K562 (cell line): ENCODE data around the gene ADAMTS14. TPM values are rescaled to one million over a fixed set of nuclear protein-coding genes. Genes with fewer than 3 reads are reported as not detected.

Source experiments
- ATAC-seq: fragments of 200-7000 bp; cut with Tn5 transposase; 3 replicates; pipeline ENCODE4 v1.9.1; 2020; ENCODE audit warnings: moderate library complexity
- BruUV-seq: library from RNA; stranded (reverse); fragments of 400-500 nt; replicated peaks from 2 replicates; lab custom pipeline; 2021; lab: Mats Ljungman, UMichigan
- CTCF ChIA-PET: fragments of 300-600 bp; formaldehyde crosslinking; extraction: SDS; loops from one replicate; lab custom pipeline; 2021; ENCODE audit warnings: low intra/inter-chr PET ratio; lab: Yijun Ruan, JAX
- POLR2A ChIA-PET: fragments of 300-600, 350-650 bp; sonication (Branson Sonifier 250); formaldehyde crosslinking; extraction: SDS; loops from one replicate; lab custom pipeline; 2021; ENCODE audit warnings: antibody characterized with exemption, inconsistent platforms; lab: Yijun Ruan, JAX
- DNase-seq, 4 experiments: peaks; one replicate each; pipeline versions ENCODE4 v3.0.0 to v3.0.0-alpha.2; 2011 to 2018; ENCODE audit warnings: low spot score in 3 of 4, mixed read lengths in 3 of 4; ENCODE audit errors: extremely low read depth in 1 of 4
- FAIRE-seq: peaks from 2 replicates; lab custom pipeline; 2011; peaks lifted over from hg19 to GRCh38; lab: Jason Lieb, UNC
- H2AFZ ChIP-seq: 2 replicates; pipeline ENCODE4 v1.6.0; 2011; ENCODE audit warnings: low read depth, low read length, control low read depth, inconsistent platforms
- H3K27ac ChIP-seq: fragments of 200-600 bp; 3 replicates; pipeline ENCODE4 v1.8.0; 2011; ENCODE audit warnings: low read depth, mild to moderate bottlenecking, control low read depth, inconsistent platforms, low read length, moderate library complexity, mixed read lengths; ENCODE audit errors: extremely low read depth
- H3K27me3 ChIP-seq, 2 experiments: fragments of 300-600 bp in 1 of 2; 2 replicates in 1 of 2; 3 replicates in 1 of 2; pipeline versions ENCODE4 v1.6.0 to v1.8.0; 2011; ENCODE audit warnings: inconsistent platforms in 2 of 2, low read length in 2 of 2, mild to moderate bottlenecking in 1 of 2, mixed read lengths in 1 of 2, moderate library complexity in 1 of 2; ENCODE audit not compliant: control insufficient read depth in 2 of 2, insufficient read depth in 2 of 2
- H3K36me3 ChIP-seq: fragments of 300-600 bp; 3 replicates; pipeline ENCODE4 v1.8.0; 2011; ENCODE audit warnings: mild to moderate bottlenecking, low read length, inconsistent platforms; ENCODE audit not compliant: control insufficient read depth, insufficient read depth
- H3K4me1 ChIP-seq, 2 experiments: fragments of 200-600 bp in 1 of 2; replicated peaks in 1 of 2; 2 replicates in 1 of 2; 3 replicates in 1 of 2; pipeline versions ENCODE4 v1.5.1 to v1.8.0; 2011; ENCODE audit warnings: inconsistent platforms in 2 of 2, low read length in 2 of 2, mild to moderate bottlenecking in 1 of 2, mixed read lengths in 1 of 2, moderate library complexity in 1 of 2; ENCODE audit not compliant: control insufficient read depth in 2 of 2, insufficient read depth in 2 of 2
- H3K4me2 ChIP-seq: 2 replicates; pipeline ENCODE4 v1.6.1; 2011; ENCODE audit warnings: low read length, control low read depth, inconsistent platforms, mixed read lengths; ENCODE audit not compliant: insufficient read depth
- H3K4me3 ChIP-seq: fragments of 200-600 bp; sonication (generic), shearing (Covaris generic); 2 replicates; pipeline ENCODE4 v1.5.1; 2016; ENCODE audit warnings: control low read depth, inconsistent platforms
- H3K79me2 ChIP-seq: fragments of 200-600 bp; 3 replicates; pipeline ENCODE4 v1.8.0; 2011; ENCODE audit warnings: low read length, inconsistent platforms; ENCODE audit not compliant: control insufficient read depth, insufficient read depth
- H3K9ac ChIP-seq, 2 experiments: 2 replicates each; pipeline versions ENCODE4 v1.6.0 to v1.6.1; 2011; ENCODE audit warnings: low read depth in 2 of 2, low read length in 2 of 2, control low read depth in 1 of 2, inconsistent platforms in 1 of 2, mild to moderate bottlenecking in 1 of 2, mixed read lengths in 1 of 2; ENCODE audit not compliant: insufficient read depth in 1 of 2
- H3K9me1 ChIP-seq: one replicate; pipeline ENCODE4 v1.6.0; 2011; ENCODE audit warnings: inconsistent platforms, mild to moderate bottlenecking, low read length, moderate library complexity; ENCODE audit not compliant: control insufficient read depth, insufficient read depth
- H3K9me3 ChIP-seq: replicated peaks from 2 replicates; pipeline ENCODE4 v1.5.1; 2011; ENCODE audit warnings: low read depth, low read length, inconsistent platforms; ENCODE audit not compliant: control insufficient read depth, insufficient read depth
- H4K20me1 ChIP-seq: replicated peaks from 2 replicates; pipeline ENCODE4 v1.6.1; 2011; ENCODE audit warnings: low read length, inconsistent platforms, mixed read lengths; ENCODE audit not compliant: control insufficient read depth, insufficient read depth
- ASH1L ChIP-seq: fragments of 450-650 bp; IDR thresholded peaks from 2 replicates; pipeline ENCODE4 v1.6.1; 2018; ENCODE audit warnings: borderline replicate concordance, mild to moderate bottlenecking, low read depth; ENCODE audit not compliant: partially characterized antibody
- C11orf30 ChIP-seq: fragments of 450-650 bp; IDR thresholded peaks from 2 replicates; pipeline ENCODE4 v1.6.1; 2016; ENCODE audit warnings: low read depth, mild to moderate bottlenecking
- CTBP1 ChIP-seq: fragments of 450-650 bp; IDR thresholded peaks from 2 replicates; pipeline ENCODE4 v1.6.1; 2016; ENCODE audit warnings: borderline replicate concordance
- CXXC5 ChIP-seq: fragments of 250-450 bp; sonication (Bioruptor Pico); IDR thresholded peaks from 2 replicates; pipeline ENCODE4 v1.8.0; 2022; ENCODE audit warnings: inconsistent platforms, mild to moderate bottlenecking, moderate library complexity
- DPF2 ChIP-seq: fragments of 450-650 bp; IDR thresholded peaks from 2 replicates; pipeline ENCODE4 v1.6.1; 2016
- EP400 ChIP-seq: fragments of 450-650 bp; IDR thresholded peaks from 2 replicates; pipeline ENCODE4 v1.6.1; 2017; ENCODE audit warnings: antibody characterized with exemption, mild to moderate bottlenecking, moderate library complexity
- MAFF ChIP-seq: IDR thresholded peaks from 2 replicates; pipeline ENCODE4 v1.6.1; 2012; ENCODE audit warnings: low read length, improper control_type of control experiment
- MAFG ChIP-seq: fragments of 450-650 bp; conservative IDR thresholded peaks from 2 replicates; pipeline ENCODE4 v1.6.1; 2016; ENCODE audit warnings: missing genetic modification characterization, missing compliant biosample characterization
- MAFK ChIP-seq: IDR thresholded peaks from 2 replicates; pipeline ENCODE4 v1.6.1; 2011; ENCODE audit warnings: low read length, improper control_type of control experiment
- MAZ ChIP-seq, 2 experiments: fragments of 450-650 bp in 1 of 2; sonication (generic) in 1 of 2; formaldehyde crosslinking; IDR thresholded peaks in 1 of 2; conservative IDR thresholded peaks in 1 of 2; 2 replicates each; pipeline versions ENCODE4 v1.4.0 to v1.5.0; 2020; ENCODE audit warnings: mild to moderate bottlenecking in 1 of 2, missing genetic modification reagents in 1 of 2
- NFE2L1 ChIP-seq: fragments of 450-650 bp; IDR thresholded peaks from 2 replicates; pipeline ENCODE4 v1.6.1; 2016; ENCODE audit warnings: missing genetic modification characterization, low read depth, mild to moderate bottlenecking, missing compliant biosample characterization, moderate library complexity, borderline replicate concordance
- NFIC ChIP-seq: fragments of 450-650 bp; IDR thresholded peaks from 2 replicates; pipeline ENCODE4 v1.6.1; 2017; ENCODE audit warnings: mild to moderate bottlenecking, inconsistent platforms
- POLR2H ChIP-seq: IDR thresholded peaks from 2 replicates; pipeline ENCODE4 v1.6.1; 2016; ENCODE audit warnings: missing genetic modification characterization, low read depth, mild to moderate bottlenecking, control low read depth, missing compliant biosample characterization, moderate library complexity
- RBM25 ChIP-seq: fragments of 200-400 bp; formaldehyde crosslinking; IDR thresholded peaks from 2 replicates; pipeline ENCODE4 v1.6.1; 2018; ENCODE audit warnings: low read length, low read depth, moderate library complexity; ENCODE audit not compliant: severe bottlenecking
- SAP30 ChIP-seq: fragments of 200-600 bp; sonication (generic); IDR thresholded peaks from 2 replicates; pipeline ENCODE4 v1.6.1; 2012; ENCODE audit warnings: borderline replicate concordance, low read depth, mild to moderate bottlenecking, moderate library complexity, low read length, control low read depth, inconsistent platforms; ENCODE audit not compliant: insufficient read depth, poor library complexity, severe bottlenecking
- SMARCA4 ChIP-seq: fragments of 450-650 bp; IDR thresholded peaks from 2 replicates; pipeline ENCODE4 v1.6.1; 2016
- TBL1XR1 ChIP-seq, 2 experiments: IDR thresholded peaks; 2 replicates each; pipeline ENCODE4 v1.6.1; 2012; ENCODE audit warnings: improper control_type of control experiment in 2 of 2, low read length in 2 of 2, mild to moderate bottlenecking in 1 of 2
- TEAD4 ChIP-seq, 2 experiments: sonication (generic) in 1 of 2; formaldehyde crosslinking in 1 of 2; IDR thresholded peaks; 2 replicates each; pipeline versions ENCODE4 v1.6.1 to v1.8.0; 2012 to 2022; ENCODE audit warnings: borderline replicate concordance in 1 of 2, inconsistent platforms in 1 of 2, low read length in 1 of 2, mild to moderate bottlenecking in 1 of 2, missing genetic modification reagents in 1 of 2
- ZNF124 ChIP-seq: sonication (generic); formaldehyde crosslinking; IDR thresholded peaks from 2 replicates; pipeline ENCODE4 v1.8.1; 2022; ENCODE audit warnings: missing genetic modification reagents
- ZNF316 ChIP-seq: fragments of 450-650 bp; IDR thresholded peaks from 2 replicates; pipeline ENCODE4 v1.6.1; 2016
- ZNF589 ChIP-seq: fragments of 200-800 bp; sonication (Bioruptor generic); IDR thresholded peaks from 2 replicates; pipeline ENCODE4 v1.6.1; 2016; ENCODE audit warnings: low read depth, missing genetic modification characterization, missing compliant biosample characterization
- WGBS: fragments of 100-300 bp; shearing (Covaris generic); methylation state at CpG from one replicate; pipeline ENCODE4 v1.1.6; 2016; ENCODE audit warnings: low coverage, mixed read lengths; ENCODE audit not compliant: insufficient coverage; ENCODE audit errors: missing lambda C conversion rate; 5-methylcytosine and 5-hydroxymethylcytosine counted together
- in situ Hi-C: fragments of 300-500 bp; cut with MboI; formaldehyde crosslinking; loops from 4 replicates; pipeline ENCODE4 v1.15.0; 2018; ENCODE audit warnings: inconsistent platforms, mixed read lengths
- intact Hi-C: fragments of 100-400 bp; cut with micrococcal nuclease; formaldehyde crosslinking; loops from 2 replicates; pipeline ENCODE4 v1.14.2; 2022
- polyA plus RNA-seq, 8 experiments: library from polyadenylated mRNA; depleted of rRNA in 4 of 8; stranded (reverse) in 5 of 8; unstranded in 3 of 8; fragments of >200 nt; fragmentation: Nextera tagmentation in 2 of 8; fragmentation: Illumina TruSeq in 1 of 8; extraction: Ambion mirVana in 2 of 8; extraction: Trizol in 1 of 8; gene quantifications; 2 replicates each; pipeline versions ENCODE4 v1.2.1 to v1.2.3, GENCODE V29; 2011 to 2014; ENCODE audit warnings: inconsistent platforms in 1 of 8, missing spikeins in 1 of 8
- total RNA-seq, 7 experiments: library from RNA; depleted of rRNA in 6 of 7; stranded (reverse); fragments of >200 nt in 6 of 7; fragmentation: Illumina TruSeq in 2 of 7; extraction: Trizol in 2 of 7; gene quantifications; 2 replicates each; pipeline versions ENCODE4 v1.2.1 to v1.2.3, GENCODE V29; 2011 to 2021; ENCODE audit warnings: low replicate concordance in 1 of 7
- TF ChIP-seq, protein P1 (sequence below): sonication (generic); formaldehyde crosslinking; IDR thresholded peaks from 2 replicates; pipeline ENCODE4 v1.9.0; 2022; ENCODE audit warnings: mild to moderate bottlenecking, missing genetic modification reagents

ADAMTS14 gene
- total and polyA plus RNA-seq, 9 of the 15 experiments (the other 6 are each of a cell fraction or from before 2014, with no cell fraction given), result 0.04 to 37.4 (median 15.9) TPM

- CTCF ChIA-PET, result no interaction called here
- in situ Hi-C loops (no loop called here), intact Hi-C loops (no loop called here)
- Histone ChIP-seq H3K9ac (peak overlapping the region in 1 of 2 experiments; percentile 66; a peak in 2 of 4 replicates), H3K9me1 (no peaks in the 10 kb centered on the region), H3K9me3 (no peaks in the 10 kb centered on the region), H4K20me1 (no peaks in the 10 kb centered on the region), H3K4me2 (peak overlapping the region; percentile 56), H3K4me3 (no peak overlapping the region), H2AFZ (peak overlapping the region; percentile 72), H3K79me2 (no peaks in the 10 kb centered on the region), H3K36me3 (no peaks in the 10 kb centered on the region), H3K4me1 (peaks cover 6 to 10% of the 10 kb centered on the region in 2 experiments; a peak in 3 of 5 replicates), H3K27ac (0 out of 3 replicates have a peak overlapping the region, but pooled peaks have one; percentile 6), H3K27me3 (no peaks in the 10 kb centered on the region)
- no TSS peak for BruUV-seq
- FAIRE-seq (peak; percentile 81), DNase-seq (peak in 2 of 4 experiments; percentile 65 to 74), ATAC-seq (peak; percentile 98)
- 3% methylated on average over 7 of the region's 7 CpGs for WGBS
- POLR2A ChIA-PET, result interaction anchor here (0.7 to 1.5 kb wide), 5 partner anchors 12 to 45 kb away, joined by 3 to 5 read pairs (median 3); no protein-coding TSS in a partner anchor
- TF ChIP-seq RBM25 (no peak), MAFF (peak; percentile 71), MAFG (tag) (peak; percentile 89), SAP30 (no peak), ASH1L (no peak), ZNF124 (no peak), DPF2 (peak; percentile 60; the same call in 1 of the 2 replicates), MAFK (peak; percentile 50; the same call in 1 of the 2 replicates), MAZ (CRISPR knock-in tag; conservative IDR thresholded peaks at IDR 0.05 in 1 of 2, IDR thresholded peaks at IDR 0.05 in 1 of 2) (0 out of 4 replicates have a peak, but pooled peaks of 1 of the 2 experiments have one; percentile 22), CXXC5 (0 out of 2 replicates have a peak, but pooled peaks have one; percentile 21), NFIC (no peak), NFE2L1 (peak; percentile 57; the same call in 1 of the 2 replicates), C11orf30 (peak; percentile 91), ZNF589 (CRISPR knock-in tag) (0 out of 2 replicates have a peak, but pooled peaks have one; percentile 38), ZNF316 (peak; percentile 89), CTBP1 (peak; percentile 72; the same call in 1 of the 2 replicates), SMARCA4 (0 out of 2 replicates have a peak, but pooled peaks have one; percentile 38), TBL1XR1 (IDR thresholded peaks at IDR 0.05; ENCODE audit: low read length in 2 of 2) (no peak), POLR2H (tag) (no peak), TEAD4 (IDR thresholded peaks at IDR 0.05; ENCODE audit: low read length) (no peak), TEAD4 (CRISPR knock-in tag; IDR thresholded peaks at IDR 0.05; ENCODE audit: borderline replicate concordance) (no peak), EP400 (no peak)
- TF ChIP-seq, protein P1, sequence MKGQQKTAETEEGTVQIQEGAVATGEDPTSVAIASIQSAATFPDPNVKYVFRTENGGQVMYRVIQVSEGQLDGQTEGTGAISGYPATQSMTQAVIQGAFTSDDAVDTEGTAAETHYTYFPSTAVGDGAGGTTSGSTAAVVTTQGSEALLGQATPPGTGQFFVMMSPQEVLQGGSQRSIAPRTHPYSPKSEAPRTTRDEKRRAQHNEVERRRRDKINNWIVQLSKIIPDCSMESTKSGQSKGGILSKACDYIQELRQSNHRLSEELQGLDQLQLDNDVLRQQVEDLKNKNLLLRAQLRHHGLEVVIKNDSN (CRISPR knock-in tag), result 0 out of 2 replicates have a peak, but pooled peaks have one; percentile 28
Measured at GRCh38 chr10:70797840-70798239, 125.5 kb downstream of the ADAMTS14 start.
